ENCODE data around the gene TESK2. TPM values are rescaled to one million over a fixed set of nuclear protein-coding genes. Genes with fewer than 3 reads are reported as not detected.

TESK2 gene
- total and polyA plus RNA-seq, 2 of the 13 experiments (the other 11 are each of a cell fraction or from before 2014, with no cell fraction given): 5.5 to 9.6 TPM

- TF ChIP-seq ZNF609 (CRISPR knock-in tag; IDR thresholded peaks at IDR 0.05; ENCODE audit: borderline replicate concordance): 0 out of 2 replicates have a peak, but pooled peaks have one; percentile 27
- no peak for TF ChIP-seq ZNF775 (CRISPR knock-in tag; IDR thresholded peaks at IDR 0.05; ENCODE audit: borderline replicate concordance)
- no peak for TF ChIP-seq ZNF24 (IDR thresholded peaks at IDR 0.05)
- no peak for TF ChIP-seq HCFC1 (IDR thresholded peaks at IDR 0.05; ENCODE audit: low read depth, low read length)
- TF ChIP-seq GFI1 (CRISPR knock-in tag; IDR thresholded peaks at IDR 0.05; ENCODE audit: borderline replicate concordance): no peak
- TF ChIP-seq FOXP1 (IDR thresholded peaks at IDR 0.05): no peak
- TF ChIP-seq FOXP1 (CRISPR knock-in tag; IDR thresholded peaks at IDR 0.05): peak; percentile 29; the same call in 1 of the 2 replicates
- no peak for TF ChIP-seq NONO (IDR thresholded peaks at IDR 0.05)
- no peak; the same call in none of the 2 replicates for TF ChIP-seq NONO (CRISPR knock-in tag; conservative IDR thresholded peaks at IDR 0.05)
- TF ChIP-seq KLF12 (CRISPR knock-in tag; IDR thresholded peaks at IDR 0.05; ENCODE audit: borderline replicate concordance): peak; percentile 70; the same call in 1 of the 2 replicates
- peak; percentile 90 for TF ChIP-seq KAT8 (CRISPR knock-in tag; IDR thresholded peaks at IDR 0.05)
- 0 out of 2 replicates have a peak, but pooled peaks have one; percentile 61 for TF ChIP-seq BRCA1 (CRISPR knock-in tag; IDR thresholded peaks at IDR 0.05)
- TF ChIP-seq, protein P1, sequence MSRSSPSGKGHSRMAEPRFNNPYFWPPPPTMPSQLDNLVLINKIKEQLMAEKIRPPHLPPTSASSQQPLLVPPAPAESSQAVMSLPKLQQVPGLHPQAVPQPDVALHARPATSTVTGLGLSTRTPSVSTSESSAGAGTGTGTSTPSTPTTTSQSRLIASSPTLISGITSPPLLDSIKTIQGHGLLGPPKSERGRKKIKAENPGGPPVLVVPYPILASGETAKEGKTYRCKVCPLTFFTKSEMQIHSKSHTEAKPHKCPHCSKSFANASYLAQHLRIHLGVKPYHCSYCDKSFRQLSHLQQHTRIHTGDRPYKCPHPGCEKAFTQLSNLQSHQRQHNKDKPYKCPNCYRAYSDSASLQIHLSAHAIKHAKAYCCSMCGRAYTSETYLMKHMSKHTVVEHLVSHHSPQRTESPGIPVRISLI (CRISPR knock-in tag; IDR thresholded peaks at IDR 0.05; ENCODE audit: borderline replicate concordance): peak; percentile 23; the same call in 1 of the 2 replicates
- no peak for TF ChIP-seq SNAI1 (CRISPR knock-in tag; IDR thresholded peaks at IDR 0.05; ENCODE audit: borderline replicate concordance)
- TF ChIP-seq, protein P2, sequence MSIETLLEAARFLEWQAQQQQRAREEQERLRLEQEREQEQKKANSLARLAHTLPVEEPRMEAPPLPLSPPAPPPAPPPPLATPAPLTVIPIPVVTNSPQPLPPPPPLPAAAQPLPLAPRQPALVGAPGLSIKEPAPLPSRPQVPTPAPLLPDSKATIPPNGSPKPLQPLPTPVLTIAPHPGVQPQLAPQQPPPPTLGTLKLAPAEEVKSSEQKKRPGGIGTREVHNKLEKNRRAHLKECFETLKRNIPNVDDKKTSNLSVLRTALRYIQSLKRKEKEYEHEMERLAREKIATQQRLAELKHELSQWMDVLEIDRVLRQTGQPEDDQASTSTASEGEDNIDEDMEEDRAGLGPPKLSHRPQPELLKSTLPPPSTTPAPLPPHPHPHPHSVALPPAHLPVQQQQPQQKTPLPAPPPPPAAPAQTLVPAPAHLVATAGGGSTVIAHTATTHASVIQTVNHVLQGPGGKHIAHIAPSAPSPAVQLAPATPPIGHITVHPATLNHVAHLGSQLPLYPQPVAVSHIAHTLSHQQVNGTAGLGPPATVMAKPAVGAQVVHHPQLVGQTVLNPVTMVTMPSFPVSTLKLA (IDR thresholded peaks at IDR 0.05): peak; percentile 52; the same call in 1 of the 2 replicates
- no peak for TF ChIP-seq YY1 (IDR thresholded peaks at IDR 0.05; ENCODE audit: insufficient read depth, insufficient replicate concordance, low read depth, low read length)
- peak; percentile 85 for TF ChIP-seq RBM39 (IDR thresholded peaks at IDR 0.05; ENCODE audit: low read depth, low read length, poor library complexity, severe bottlenecking)
- TF ChIP-seq CBX5 (CRISPR knock-in tag; IDR thresholded peaks at IDR 0.05; ENCODE audit: borderline replicate concordance): peak; percentile 93; the same call in 1 of the 2 replicates
These were observed 187.2 kb downstream of the TESK2 start (continued) for GRCh38 chr1:45303520-45304310.
